ENCODE results near the gene HELT.
"Not testable (repeated sequence)": the region's sequence is repeated elsewhere in the genome, so short reads cannot be mapped to it uniquely, and the experiment has no call there.

Gene HELT

GRCh38 chr4:185017964-185018772, at the start of gene HELT:
HELT (plus strand) TSS chr4:185018490; CDS start chr4:185018929, 439 bp downstream.
- TF ChIP-seq CTCF (IDR thresholded peaks at IDR 0.05; ENCODE audit: low read depth, low read length) = no peak
- no peak for DNase-seq (ENCODE audit: extremely low read depth, low read depth)

DNA sequence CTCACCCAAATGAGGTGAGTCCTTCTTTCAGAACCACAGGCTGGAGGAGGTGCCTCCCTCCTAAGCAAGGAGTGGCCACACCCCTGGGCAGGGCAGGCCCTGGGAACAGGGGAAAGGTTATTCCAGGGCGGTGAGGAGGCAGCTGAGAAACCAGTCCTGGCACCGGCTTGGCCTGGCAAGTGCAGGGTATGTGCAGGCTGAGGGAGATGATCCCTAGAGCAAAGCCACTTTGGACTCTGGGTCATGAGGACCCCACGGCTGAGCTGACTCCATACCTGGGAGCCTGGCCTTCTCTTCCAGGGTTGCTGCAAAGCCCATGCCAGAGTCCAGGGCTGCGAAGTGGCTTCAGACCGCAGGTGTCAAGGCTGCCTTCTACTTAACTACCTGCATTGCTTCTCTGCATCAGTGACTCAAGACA, 49.5 kb upstream of the HELT start:
- DNase-seq (ENCODE audit: extremely low read depth, low read depth) = no peak
- TF ChIP-seq CTCF (IDR thresholded peaks at IDR 0.05; ENCODE audit: low read depth, low read length) = no peak

GRCh38 chr4:184969610-184970009, 48.7 kb upstream of the HELT start:
- no peak for DNase-seq (ENCODE audit: extremely low read depth, low read depth)

GRCh38 chr4:184972991-184973390, 45.3 kb upstream of the HELT start:
- no peak for DNase-seq (ENCODE audit: extremely low read depth, low read depth)
- no peak for TF ChIP-seq CTCF (IDR thresholded peaks at IDR 0.05; ENCODE audit: low read depth, low read length)

More at GRCh38 chr4:184969610-184970009, 48.7 kb upstream of the HELT start:
- TF ChIP-seq CTCF (IDR thresholded peaks at IDR 0.05; ENCODE audit: low read depth, low read length) = no peak

DNA sequence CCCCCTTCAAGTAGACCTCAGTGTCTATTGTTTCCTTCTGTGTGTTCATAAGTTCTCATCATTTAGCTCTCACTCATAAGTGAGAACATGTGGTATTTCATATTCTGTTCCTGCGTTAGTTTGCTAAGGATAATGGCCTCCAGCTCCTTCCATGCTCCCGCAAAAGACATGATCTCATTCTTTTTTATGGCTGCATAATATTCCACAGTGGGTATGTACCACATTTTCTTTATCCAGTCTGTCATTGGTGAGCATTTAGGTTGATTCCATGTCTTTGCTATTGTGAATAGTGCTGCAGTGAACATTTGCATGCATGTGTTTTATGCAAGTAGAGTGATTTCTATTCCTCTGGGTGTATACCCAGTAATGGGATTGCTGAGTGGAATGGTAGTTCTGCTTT, 41.9 kb upstream of the HELT start:
- DNase-seq (ENCODE audit: extremely low read depth, low read depth) = not testable (repeated sequence)

- TF ChIP-seq CTCF (IDR thresholded peaks at IDR 0.05; ENCODE audit: low read depth, low read length) = no peak
- no peak for DNase-seq (ENCODE audit: extremely low read depth, low read depth)
Measured at GRCh38 chr4:184977747-184978146, 40.5 kb upstream of the HELT start.

GRCh38 chr4:184978211-184978610, 40.1 kb upstream of the HELT start:
- TF ChIP-seq CTCF (IDR thresholded peaks at IDR 0.05; ENCODE audit: low read depth, low read length) = no peak
- no peak for DNase-seq (ENCODE audit: extremely low read depth, low read depth)
